ENCODE measurements around the gene RPL18A. TPM values are rescaled to one million over a fixed set of nuclear protein-coding genes. Genes with fewer than 3 reads are reported as not detected.
"Not testable (repeated sequence)": the region's sequence is repeated elsewhere in the genome, so short reads cannot be mapped to it uniquely, and the experiment has no call there.

Gene RPL18A
- total and polyA plus RNA-seq, 3 experiments from 2014 or later, result 3,114 to 3,296 (median 3,151) TPM

DNA sequence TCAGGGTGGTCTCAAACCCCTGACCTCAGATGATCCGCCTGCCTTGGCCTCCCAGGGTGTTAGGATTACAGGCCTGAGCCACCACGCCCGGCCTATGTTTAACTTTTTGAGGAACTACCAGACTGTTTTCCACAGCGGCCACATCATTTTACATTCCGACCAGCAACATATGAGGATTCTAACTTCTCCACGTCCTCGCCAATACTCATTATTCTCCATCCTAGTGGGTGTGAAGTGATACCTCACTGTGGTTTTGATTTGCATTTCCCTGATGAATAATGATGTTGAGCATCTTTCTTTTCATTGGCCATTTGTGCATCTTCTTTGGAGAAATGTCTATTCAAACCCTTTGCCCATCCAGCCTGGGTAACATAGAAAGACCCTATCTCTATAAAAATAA lies 26.8 kb downstream of the RPL18A start:
- Mint-ChIP-seq H3K36me3 (peaks cover 0 to 1% (median 0%) of the 10 kb centered on the region in 3 donors), H3K27ac (no peak overlapping the region), H3K27me3 (peaks cover 3 to 4% of the 10 kb centered on the region in 2 donors), H3K4me1 (no peaks in the 10 kb centered on the region), H3K9me3 (peaks cover 0 to 2% (median 0%) of the 10 kb centered on the region in 5 donors), H3K4me3 (no peak overlapping the region)
- Histone ChIP-seq H3K27ac (ENCODE audit: low read depth, low read length) (no peak overlapping the region), H3K27me3 (ENCODE audit: insufficient read depth, low read length, poor library complexity, severe bottlenecking) (no peaks in the 10 kb centered on the region), H3K4me3 (ENCODE audit: low read length) (no peak overlapping the region), H3K4me1 (ENCODE audit: insufficient read depth, low read length) (no peaks in the 10 kb centered on the region), H3K36me3 (ENCODE audit: insufficient read depth, low read length) (no peaks in the 10 kb centered on the region), H3K9me3 (ENCODE audit: low read length) (no peaks in the 10 kb centered on the region)
- CTCF ChIA-PET, result no interaction called here
- DNase-seq, result no peak
- POLR2A ChIA-PET, result no interaction called here

DNA sequence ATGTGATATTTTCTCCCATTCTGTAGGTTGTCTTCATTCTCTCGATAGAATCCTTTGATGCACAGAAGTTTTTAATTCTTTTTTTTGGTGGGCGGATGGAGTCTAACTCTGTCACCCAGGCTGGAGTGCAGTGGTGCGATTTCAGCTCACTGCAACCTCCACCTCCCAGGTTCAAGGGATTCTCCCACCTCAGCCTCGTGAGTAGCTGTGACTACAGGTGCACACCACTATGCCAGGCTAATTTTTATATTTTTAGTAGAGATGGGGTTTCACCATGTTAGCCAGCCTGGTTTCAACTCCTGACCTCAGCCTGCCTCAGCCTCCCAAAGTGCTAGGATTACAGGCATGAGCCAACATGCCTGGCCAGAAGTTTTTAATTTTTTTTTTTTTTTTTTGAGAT lies 27.5 kb downstream of the RPL18A start:
- H3K36me3 ChIP-seq (ENCODE audit: insufficient read depth, low read length); H3K4me1 Mint-ChIP-seq; H3K27me3 ChIP-seq (ENCODE audit: insufficient read depth, low read length, poor library complexity, severe bottlenecking); H3K27me3 Mint-ChIP-seq; POLR2A ChIA-PET; H3K9me3 ChIP-seq (ENCODE audit: low read length); H3K27ac Mint-ChIP-seq; H3K27ac ChIP-seq (ENCODE audit: low read depth, low read length); DNase-seq; H3K4me3 ChIP-seq (ENCODE audit: low read length); H3K4me1 ChIP-seq (ENCODE audit: insufficient read depth, low read length); H3K36me3 Mint-ChIP-seq; H3K9me3 Mint-ChIP-seq; H3K4me3 Mint-ChIP-seq: not testable (repeated sequence)
- CTCF ChIA-PET, result interaction anchor here (0.7 kb wide), 1 partner anchor 445 kb away, joined by 3 read pairs; no protein-coding TSS in a partner anchor

DNA sequence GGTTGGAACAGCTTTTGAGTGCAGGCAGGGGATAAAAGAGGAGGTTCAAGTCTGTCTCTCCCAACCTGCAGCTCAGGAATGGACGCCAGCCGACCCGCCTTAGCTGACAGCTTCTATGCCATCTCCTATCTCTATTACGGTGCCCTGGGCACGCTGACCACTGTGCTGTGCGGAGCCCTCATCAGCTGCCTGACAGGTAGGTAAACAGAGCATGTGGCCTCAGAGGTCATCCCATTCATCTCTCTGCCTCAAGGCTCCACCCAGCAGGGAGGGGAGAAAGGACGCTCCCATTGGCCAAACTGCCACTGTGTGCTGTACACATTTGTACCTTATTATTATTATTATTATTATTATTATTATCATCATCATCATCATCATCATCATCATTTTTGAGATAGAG lies 28.6 kb downstream of the RPL18A start:
- no peaks in the 10 kb centered on the region for H3K27me3 ChIP-seq (ENCODE audit: insufficient read depth, low read length, poor library complexity, severe bottlenecking)
- Mint-ChIP-seq H3K27me3 (peaks cover 4 to 6% of the 10 kb centered on the region in 2 donors), H3K36me3 (peaks cover 0 to 1% (median 0%) of the 10 kb centered on the region in 3 donors), H3K27ac (no peak overlapping the region), H3K9me3 (peaks cover 0 to 2% (median 0%) of the 10 kb centered on the region in 5 donors), H3K4me1 (no peaks in the 10 kb centered on the region), H3K4me3 (no peak overlapping the region)
- H3K27ac ChIP-seq (ENCODE audit: low read depth, low read length), result no peak overlapping the region
- ChIA-PET CTCF (no interaction called here), POLR2A (no interaction called here)
- H3K9me3 ChIP-seq (ENCODE audit: low read length), result no peaks in the 10 kb centered on the region
- H3K4me3 ChIP-seq (ENCODE audit: low read length), result no peak overlapping the region
- H3K36me3 ChIP-seq (ENCODE audit: insufficient read depth, low read length), result no peaks in the 10 kb centered on the region
- no peaks in the 10 kb centered on the region for H3K4me1 ChIP-seq (ENCODE audit: insufficient read depth, low read length)
- DNase-seq, result no peak

DNA sequence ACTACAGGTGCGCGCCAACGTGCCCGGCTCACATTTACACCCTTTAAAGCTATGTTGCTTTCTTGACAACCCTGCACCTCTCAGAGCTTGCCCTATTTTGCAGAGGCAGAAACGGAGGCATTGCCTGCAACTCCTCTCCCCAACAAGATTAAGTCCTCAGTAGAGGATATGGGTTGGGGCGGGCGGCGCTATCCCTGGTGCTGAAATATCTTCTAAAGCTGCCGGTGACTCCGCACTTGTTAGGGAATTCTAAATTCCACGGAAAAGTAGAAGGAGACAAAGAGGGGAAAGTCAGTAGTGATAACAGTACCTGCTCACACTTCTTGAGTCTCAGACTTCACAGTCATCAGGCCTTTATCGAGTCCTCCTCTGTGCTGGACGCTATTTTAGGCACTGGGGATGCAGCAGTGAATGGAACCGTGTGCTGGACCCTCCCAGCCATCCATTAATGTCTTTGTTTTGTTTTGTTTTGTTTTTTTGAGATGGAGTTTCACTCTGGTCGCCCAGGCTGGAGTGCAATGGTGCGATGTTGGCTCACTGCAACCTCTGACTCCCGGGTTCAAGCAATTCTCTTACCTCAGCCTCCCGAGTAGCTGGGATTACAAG lies 30.0 kb downstream of the RPL18A start:
- no peaks in the 10 kb centered on the region for H3K4me1 Mint-ChIP-seq
- CTCF ChIA-PET, result no interaction called here
- POLR2A ChIA-PET, result no interaction called here

DNA sequence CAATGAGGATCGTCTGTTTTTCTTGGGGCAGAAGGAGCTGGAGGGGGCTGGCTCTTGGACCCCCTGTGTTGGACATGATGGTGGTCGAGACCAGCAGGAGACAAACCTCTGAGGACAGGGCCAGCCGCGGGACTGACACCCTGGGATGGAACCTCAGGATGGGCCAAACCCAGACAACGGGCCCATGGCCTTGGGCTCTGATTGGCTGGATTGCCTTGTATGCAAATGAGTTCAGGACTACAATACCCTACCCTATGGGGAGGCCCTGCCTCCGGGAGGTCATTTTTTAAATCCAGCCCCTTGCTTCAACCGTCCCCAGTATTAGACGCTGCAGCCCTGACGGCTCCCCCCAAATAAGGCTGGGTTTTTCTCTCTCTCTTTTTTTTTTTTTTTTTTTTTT lies 34.1 kb downstream of the RPL18A start:
- Histone ChIP-seq H3K4me3 (ENCODE audit: low read length) (no peak overlapping the region), H3K4me1 (ENCODE audit: insufficient read depth, low read length) (no peaks in the 10 kb centered on the region), H3K27ac (ENCODE audit: low read depth, low read length) (no peak overlapping the region), H3K9me3 (ENCODE audit: low read length) (no peaks in the 10 kb centered on the region), H3K27me3 (ENCODE audit: insufficient read depth, low read length, poor library complexity, severe bottlenecking) (peaks cover 3% of the 10 kb centered on the region), H3K36me3 (ENCODE audit: insufficient read depth, low read length) (no peaks in the 10 kb centered on the region)
- no peak for DNase-seq
- CTCF ChIA-PET, result no interaction called here
- H3K9me3 Mint-ChIP-seq, result no peaks in the 10 kb centered on the region
- H3K27ac Mint-ChIP-seq, result no peak overlapping the region
- H3K4me1 Mint-ChIP-seq, result no peaks in the 10 kb centered on the region
- H3K36me3 Mint-ChIP-seq, result peaks cover 0 to 1% (median 0%) of the 10 kb centered on the region in 3 donors
- H3K27me3 Mint-ChIP-seq, result peaks cover 11 to 17% of the 10 kb centered on the region in 2 donors
- H3K4me3 Mint-ChIP-seq, result no peak overlapping the region
- POLR2A ChIA-PET, result interaction anchor here (0.7 kb wide), 1 partner anchor 56 kb away, joined by 4 read pairs; no protein-coding TSS in a partner anchor

More for the DNA sequence above, 30.0 kb downstream of the RPL18A start:
- DNase-seq, result no peak
- no peak overlapping the region for H3K27ac ChIP-seq (ENCODE audit: low read depth, low read length)
- H3K9me3 Mint-ChIP-seq, result no peaks in the 10 kb centered on the region
- H3K9me3 ChIP-seq (ENCODE audit: low read length), result no peaks in the 10 kb centered on the region
- H3K36me3 ChIP-seq (ENCODE audit: insufficient read depth, low read length), result no peaks in the 10 kb centered on the region
- H3K36me3 Mint-ChIP-seq, result peaks cover 0 to 1% (median 0%) of the 10 kb centered on the region in 3 donors
- peaks cover 5 to 8% of the 10 kb centered on the region in 2 donors for H3K27me3 Mint-ChIP-seq
- H3K4me3 Mint-ChIP-seq, result no peak overlapping the region
- no peaks in the 10 kb centered on the region for H3K27me3 ChIP-seq (ENCODE audit: insufficient read depth, low read length, poor library complexity, severe bottlenecking)
- no peak overlapping the region for H3K4me3 ChIP-seq (ENCODE audit: low read length)
- H3K27ac Mint-ChIP-seq, result no peak overlapping the region
- H3K4me1 ChIP-seq (ENCODE audit: insufficient read depth, low read length), result no peaks in the 10 kb centered on the region

DNA sequence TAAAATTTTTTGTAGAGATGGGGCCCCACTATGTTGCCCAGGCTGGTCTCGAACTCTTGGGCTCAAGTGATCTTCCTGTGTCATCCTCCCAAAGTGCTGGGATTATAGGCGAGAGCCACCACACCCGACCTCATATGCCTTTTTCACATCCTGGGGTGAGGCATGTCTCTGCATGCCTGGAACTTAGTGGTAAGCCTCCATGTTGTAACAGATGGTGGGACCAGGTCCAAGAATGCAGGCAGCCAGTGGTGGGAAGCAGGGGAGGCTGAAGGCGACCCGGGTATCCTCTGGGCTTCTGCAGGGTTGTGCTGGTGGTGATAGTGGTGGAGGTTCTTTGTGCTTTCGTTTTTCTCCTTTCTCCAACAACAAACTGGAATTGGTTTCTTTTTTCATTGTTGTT lies 43.0 kb downstream of the RPL18A start:
- Histone ChIP-seq H3K36me3 (ENCODE audit: insufficient read depth, low read length) (no peaks in the 10 kb centered on the region), H3K27ac (ENCODE audit: low read depth, low read length) (no peak overlapping the region), H3K4me1 (ENCODE audit: insufficient read depth, low read length) (no peaks in the 10 kb centered on the region), H3K27me3 (ENCODE audit: insufficient read depth, low read length, poor library complexity, severe bottlenecking) (peaks cover under 1% of the 10 kb centered on the region), H3K4me3 (ENCODE audit: low read length) (no peak overlapping the region), H3K9me3 (ENCODE audit: low read length) (no peaks in the 10 kb centered on the region)
- DNase-seq, result no peak
- H3K36me3 Mint-ChIP-seq, result no peaks in the 10 kb centered on the region
- peaks cover 19 to 39% of the 10 kb centered on the region in 2 donors for H3K27me3 Mint-ChIP-seq
- ChIA-PET CTCF (no interaction called here), POLR2A (no interaction called here)
- peaks cover 0 to 2% (median 0%) of the 10 kb centered on the region in 5 donors for H3K9me3 Mint-ChIP-seq
- H3K4me3 Mint-ChIP-seq, result no peak overlapping the region
- no peak overlapping the region for H3K27ac Mint-ChIP-seq
- no peaks in the 10 kb centered on the region for H3K4me1 Mint-ChIP-seq

DNA sequence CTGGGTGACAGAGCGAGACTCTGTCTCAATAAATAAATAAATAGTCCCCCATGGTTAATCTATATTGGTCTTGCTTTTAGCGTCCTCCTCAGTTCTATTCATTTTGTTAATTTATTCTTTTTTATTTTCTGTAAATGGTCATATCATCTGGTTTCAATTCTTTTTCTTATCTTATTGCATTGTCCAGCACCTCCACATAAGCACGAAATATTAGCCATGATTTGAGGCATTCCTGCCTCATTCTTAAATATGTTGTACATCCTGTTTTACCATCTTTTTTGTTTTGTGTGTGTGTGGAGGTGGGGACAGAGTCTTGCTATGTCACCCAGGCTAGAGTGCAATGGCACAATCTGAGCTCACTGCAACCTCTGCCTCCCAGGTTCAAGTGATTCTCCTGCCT lies 48.5 kb downstream of the RPL18A start:
- Mint-ChIP-seq H3K9me3 (peaks cover 0 to 12% (median 9%) of the 10 kb centered on the region in 5 donors), H3K27ac (no peak overlapping the region), H3K27me3 (peaks cover 17 to 20% of the 10 kb centered on the region in 2 donors), H3K4me1 (no peaks in the 10 kb centered on the region), H3K36me3 (peaks cover 0 to 3% (median 0%) of the 10 kb centered on the region in 3 donors), H3K4me3 (no peak overlapping the region)
- POLR2A ChIA-PET, result no interaction called here
- CTCF ChIA-PET, result interaction anchor here (1.7 kb wide), 1 partner anchor 49 kb away, joined by 4 read pairs; the partner anchor contains the start of gene RPL18A
- Histone ChIP-seq H3K4me3 (ENCODE audit: low read length) (no peak overlapping the region), H3K27me3 (ENCODE audit: insufficient read depth, low read length, poor library complexity, severe bottlenecking) (no peaks in the 10 kb centered on the region), H3K27ac (ENCODE audit: low read depth, low read length) (no peak overlapping the region), H3K36me3 (ENCODE audit: insufficient read depth, low read length) (no peaks in the 10 kb centered on the region), H3K9me3 (ENCODE audit: low read length) (no peaks in the 10 kb centered on the region), H3K4me1 (ENCODE audit: insufficient read depth, low read length) (no peaks in the 10 kb centered on the region)
- no peak for DNase-seq

DNA sequence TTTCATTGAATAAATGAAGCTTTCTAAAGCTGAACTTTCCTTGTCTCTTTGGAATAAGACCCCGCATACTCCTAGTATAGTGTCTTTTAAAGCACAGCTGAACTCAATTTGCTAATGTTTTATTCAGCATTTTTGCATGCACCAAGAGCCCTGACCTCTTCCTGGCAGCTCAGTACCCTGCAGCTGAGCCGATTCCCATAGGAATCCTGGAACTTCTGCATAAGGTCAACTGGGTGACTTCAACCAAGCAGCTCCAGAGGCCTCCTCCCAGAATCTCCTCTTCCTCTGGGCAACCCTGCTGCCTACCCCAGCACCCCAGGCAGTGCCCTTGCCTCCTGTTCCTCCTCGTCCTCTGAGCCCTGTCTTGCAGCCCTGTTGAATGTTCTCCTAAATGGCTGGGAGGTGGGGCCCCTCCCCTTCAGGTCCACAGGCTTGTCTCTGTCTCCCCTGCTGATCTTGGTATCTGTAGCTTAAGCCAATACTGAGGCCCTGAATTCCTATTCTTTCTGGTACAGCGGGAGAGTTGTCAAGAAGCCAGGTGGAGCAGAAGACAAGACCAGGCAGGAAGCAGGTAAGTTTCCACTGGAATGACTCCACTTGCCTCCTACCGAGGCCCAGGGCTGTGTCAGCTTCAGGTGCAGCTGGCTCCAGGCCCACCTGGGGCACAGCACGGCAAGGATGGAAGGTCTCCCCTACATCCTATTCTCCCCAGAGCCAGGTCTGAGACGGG lies 49.5 kb downstream of the RPL18A start:
- Mint-ChIP-seq H3K9me3 (peaks cover 0 to 19% (median 11%) of the 10 kb centered on the region in 5 donors), H3K27ac (no peak overlapping the region), H3K36me3 (peaks cover 0 to 3% (median 0%) of the 10 kb centered on the region in 3 donors), H3K4me3 (no peak overlapping the region), H3K27me3 (peaks cover 13 to 16% of the 10 kb centered on the region in 2 donors), H3K4me1 (no peaks in the 10 kb centered on the region)
- Histone ChIP-seq H3K4me3 (ENCODE audit: low read length) (no peak overlapping the region), H3K36me3 (ENCODE audit: insufficient read depth, low read length) (no peaks in the 10 kb centered on the region), H3K27me3 (ENCODE audit: insufficient read depth, low read length, poor library complexity, severe bottlenecking) (no peaks in the 10 kb centered on the region), H3K27ac (ENCODE audit: low read depth, low read length) (no peak overlapping the region), H3K4me1 (ENCODE audit: insufficient read depth, low read length) (no peaks in the 10 kb centered on the region), H3K9me3 (ENCODE audit: low read length) (no peaks in the 10 kb centered on the region)
- CTCF ChIA-PET, result interaction anchor here (0.9 to 1.7 kb wide), 2 partner anchors 23 to 50 kb away, joined by 3 to 4 read pairs; partner anchors contain the start of genes CCDC124 and RPL18A
- no peak for DNase-seq
- POLR2A ChIA-PET, result no interaction called here

Data from CD8-positive, alpha-beta memory T cell (primary cell).